Cardiac muscle cell (in vitro differentiated cells and primary cell): Measurements from ENCODE around the gene RRAD. TPM values are rescaled to one million over a fixed set of nuclear protein-coding genes. Genes with fewer than 3 reads are reported as not detected.

ENCODE experiments used
- DNase-seq, 2 donors: peaks; one replicate each; pipeline versions ENCODE4 v3.0.0 to v3.0.0-alpha.2; 2010 to 2017; ENCODE audit warnings: low read depth in 1 of 2, low spot score in 1 of 2
- H3K27ac ChIP-seq: fragments of 200-600 bp; sonication (generic); 2 replicates; pipeline ENCODE4 v1.5.1; 2016
- H3K27me3 ChIP-seq: fragments of 200-600 bp; sonication (generic); 2 replicates; pipeline ENCODE4 v1.6.0; 2016; ENCODE audit warnings: control low read depth
- H3K36me3 ChIP-seq: fragments of 200-600 bp; sonication (generic); 2 replicates; pipeline ENCODE4 v1.5.1; 2016; ENCODE audit warnings: control low read depth
- H3K4me1 ChIP-seq: fragments of 200-600 bp; sonication (generic); 2 replicates; pipeline ENCODE4 v1.8.1; 2017; ENCODE audit warnings: low read depth, mild to moderate bottlenecking, mixed run types
- H3K4me3 ChIP-seq: fragments of 200-600 bp; sonication (generic); 2 replicates; pipeline ENCODE4 v1.5.1; 2016; ENCODE audit warnings: mild to moderate bottlenecking
- H3K9me3 ChIP-seq: fragments of 200-600 bp; sonication (generic); 2 replicates; pipeline ENCODE4 v1.5.1; 2017; ENCODE audit warnings: low read depth, mild to moderate bottlenecking, control low read depth
- polyA plus RNA-seq: library from polyadenylated mRNA; unstranded; fragments of >200 nt; fragmentation: Nextera tagmentation; extraction: Ambion mirVana; gene quantifications from 2 replicates; pipeline ENCODE4 v1.2.1, GENCODE V29; 2016
- total RNA-seq: library from RNA; depleted of rRNA; stranded (reverse); fragments of >200 nt; gene quantifications from 2 replicates; pipeline ENCODE4 v1.2.3, GENCODE V29; 2016
- TF ChIP-seq, protein P1 (sequence below): IDR thresholded peaks from 2 replicates; pipeline ENCODE4 v1.5.1; 2012; ENCODE audit warnings: low read depth, mild to moderate bottlenecking, low read length

Gene RRAD
- total and polyA plus RNA-seq, 2 experiments from 2014 or later = 73.8 to 246 TPM

DNA sequence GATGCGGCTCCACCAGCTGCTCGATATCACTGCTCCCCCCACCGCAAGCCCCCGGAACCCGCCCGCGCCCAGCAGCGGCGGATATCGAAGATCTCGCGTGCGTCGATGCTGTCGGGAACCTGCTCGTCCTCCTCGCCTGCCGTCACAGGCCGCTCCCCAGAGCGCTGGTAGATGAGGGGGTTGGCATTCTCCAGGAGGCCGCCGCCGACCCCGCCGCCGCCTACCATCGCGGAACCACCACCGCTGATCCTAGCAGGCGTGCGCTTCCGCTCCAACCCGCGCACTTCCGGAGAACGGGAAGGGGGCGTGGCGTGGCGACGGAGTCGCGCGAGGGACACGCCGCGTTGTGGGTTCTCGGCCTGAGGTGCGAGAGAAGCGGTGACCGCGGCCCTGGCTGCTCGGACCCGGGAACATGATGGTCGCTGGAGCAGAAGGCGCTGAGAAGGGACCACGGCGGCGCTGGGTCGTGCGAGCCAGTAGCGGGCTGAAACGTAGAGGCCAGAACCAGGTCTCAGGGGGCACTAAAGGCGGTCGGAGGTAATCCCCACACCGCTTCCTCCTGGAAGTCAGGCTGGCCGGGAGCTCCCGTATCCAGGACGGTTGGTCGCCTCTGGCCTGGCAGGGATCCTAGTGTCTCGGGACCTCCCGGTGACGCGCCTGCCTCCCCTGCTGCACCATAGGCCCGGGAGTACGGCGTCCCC is 9.0 kb upstream of the RRAD start, which contains the start of gene CIAO2B:
Gene CIAO2B (minus strand): TSS at position 265 of the 701 bp plus-strand sequence. CDS start 38 bp downstream, at position 227.
- H3K27me3 ChIP-seq = no peaks in the 10 kb centered on the region
- H3K4me3 ChIP-seq = peak within 1 kb of the TSS; percentile 62
- peaks cover 27% of the 10 kb centered on the region for H3K4me1 ChIP-seq
- H3K36me3 ChIP-seq = peaks cover 5% of the 10 kb centered on the region
- TF ChIP-seq, protein P1, sequence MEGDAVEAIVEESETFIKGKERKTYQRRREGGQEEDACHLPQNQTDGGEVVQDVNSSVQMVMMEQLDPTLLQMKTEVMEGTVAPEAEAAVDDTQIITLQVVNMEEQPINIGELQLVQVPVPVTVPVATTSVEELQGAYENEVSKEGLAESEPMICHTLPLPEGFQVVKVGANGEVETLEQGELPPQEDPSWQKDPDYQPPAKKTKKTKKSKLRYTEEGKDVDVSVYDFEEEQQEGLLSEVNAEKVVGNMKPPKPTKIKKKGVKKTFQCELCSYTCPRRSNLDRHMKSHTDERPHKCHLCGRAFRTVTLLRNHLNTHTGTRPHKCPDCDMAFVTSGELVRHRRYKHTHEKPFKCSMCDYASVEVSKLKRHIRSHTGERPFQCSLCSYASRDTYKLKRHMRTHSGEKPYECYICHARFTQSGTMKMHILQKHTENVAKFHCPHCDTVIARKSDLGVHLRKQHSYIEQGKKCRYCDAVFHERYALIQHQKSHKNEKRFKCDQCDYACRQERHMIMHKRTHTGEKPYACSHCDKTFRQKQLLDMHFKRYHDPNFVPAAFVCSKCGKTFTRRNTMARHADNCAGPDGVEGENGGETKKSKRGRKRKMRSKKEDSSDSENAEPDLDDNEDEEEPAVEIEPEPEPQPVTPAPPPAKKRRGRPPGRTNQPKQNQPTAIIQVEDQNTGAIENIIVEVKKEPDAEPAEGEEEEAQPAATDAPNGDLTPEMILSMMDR = no peak
- H3K9me3 ChIP-seq = no peaks in the 10 kb centered on the region
- H3K27ac ChIP-seq = peak within 1 kb of the TSS; percentile 83
- peak; percentile 87 to 90 for DNase-seq

DNA sequence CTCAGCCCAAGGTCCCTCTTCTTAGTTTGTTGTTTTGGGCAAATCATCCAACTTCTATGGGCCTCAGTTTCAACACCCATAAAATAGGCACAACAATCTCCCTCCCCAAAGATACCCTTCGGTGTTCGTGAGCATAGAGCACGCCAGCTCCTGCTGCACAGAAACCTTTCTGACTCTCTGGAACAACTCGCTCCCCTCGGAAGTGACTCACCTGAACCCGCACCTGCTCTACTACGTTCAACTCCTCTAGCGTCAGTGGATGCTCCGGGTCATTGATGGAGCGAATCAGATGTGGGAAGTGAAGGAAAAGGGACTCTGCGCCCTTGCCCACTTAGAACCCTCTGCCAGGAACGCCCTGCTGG is 8.4 kb upstream of the RRAD start:
- no peaks in the 10 kb centered on the region for H3K27me3 ChIP-seq
- H3K36me3 ChIP-seq = peaks cover under 1% of the 10 kb centered on the region
- DNase-seq = no peak
- TF ChIP-seq, protein P1 = no peak
- H3K9me3 ChIP-seq = no peaks in the 10 kb centered on the region
- peaks cover 27% of the 10 kb centered on the region for H3K4me1 ChIP-seq
- peak overlapping the region; percentile 62 for H3K4me3 ChIP-seq
- no peak overlapping the region for H3K27ac ChIP-seq

DNA sequence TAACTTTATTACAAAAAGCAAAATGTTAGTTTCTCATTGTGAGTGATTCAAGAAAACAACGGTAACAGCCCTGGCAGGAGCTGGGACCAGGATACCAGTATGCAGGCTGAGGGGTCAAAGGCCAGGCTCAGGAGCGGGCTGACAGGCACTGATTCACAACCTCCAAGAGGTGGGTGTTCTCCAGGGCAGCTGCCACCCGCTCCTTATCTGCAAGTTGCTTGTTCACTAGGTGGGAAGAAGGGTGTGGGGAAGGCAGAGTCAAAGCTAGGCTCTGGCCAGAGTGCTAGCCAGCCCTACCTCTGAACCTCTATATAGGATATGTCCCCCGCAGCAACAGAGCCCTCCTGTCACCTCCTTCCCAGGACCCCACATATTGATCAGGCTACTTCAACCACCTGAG is 6.7 kb upstream of the RRAD start:
- no peaks in the 10 kb centered on the region for H3K9me3 ChIP-seq
- no peak for DNase-seq
- peak overlapping the region; percentile 34 for H3K27ac ChIP-seq
- H3K4me3 ChIP-seq = no peak overlapping the region
- H3K4me1 ChIP-seq = peaks cover 33% of the 10 kb centered on the region
- TF ChIP-seq, protein P1 = no peak
- H3K27me3 ChIP-seq = no peaks in the 10 kb centered on the region
- H3K36me3 ChIP-seq = no peaks in the 10 kb centered on the region

DNA sequence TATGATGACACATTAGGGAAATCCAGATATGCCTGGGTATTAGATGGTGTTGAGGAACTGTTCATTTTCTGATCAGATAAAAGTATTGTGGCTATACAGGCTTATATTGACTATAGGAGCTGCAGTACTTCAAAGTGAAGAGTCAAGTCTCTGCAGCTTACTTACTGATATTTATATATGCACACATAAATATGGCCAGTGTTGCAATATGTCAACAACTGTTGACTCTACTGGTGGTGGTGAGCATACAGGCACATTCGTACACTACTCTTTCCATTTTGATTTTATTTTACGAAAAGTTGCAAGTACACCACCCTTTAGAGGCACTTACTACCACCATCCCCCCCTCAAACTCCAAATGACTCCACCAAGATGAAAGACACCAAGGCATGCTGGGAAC is 6.3 kb upstream of the RRAD start:
- H3K9me3 ChIP-seq = no peaks in the 10 kb centered on the region
- DNase-seq = no peak
- H3K36me3 ChIP-seq = no peaks in the 10 kb centered on the region
- H3K27me3 ChIP-seq = no peaks in the 10 kb centered on the region
- TF ChIP-seq, protein P1 = no peak
- H3K4me3 ChIP-seq = no peak overlapping the region
- peaks cover 37% of the 10 kb centered on the region for H3K4me1 ChIP-seq
- H3K27ac ChIP-seq = no peak overlapping the region

DNA sequence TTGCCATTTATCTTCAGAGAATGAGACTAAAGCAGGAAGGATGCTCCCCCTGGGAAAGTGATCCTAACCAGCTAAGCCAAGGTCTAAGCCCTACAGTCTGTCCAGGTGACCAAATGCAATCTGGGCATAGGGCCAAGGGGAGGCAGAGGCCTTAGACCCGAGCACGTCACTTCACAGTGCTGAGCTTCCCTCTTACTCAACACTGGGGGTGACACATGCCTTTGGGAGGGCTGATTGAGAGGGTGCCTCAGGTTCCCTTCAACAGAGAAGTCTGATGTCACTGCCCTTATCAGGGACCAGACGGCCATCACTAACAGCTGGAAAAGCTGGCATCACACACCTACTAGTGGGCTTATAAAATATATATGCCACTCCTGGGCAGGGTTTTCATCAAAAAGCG is 4.9 kb upstream of the RRAD start:
- Histone ChIP-seq H3K27ac (peak overlapping the region; percentile 74), H3K4me1 (peaks cover 37% of the 10 kb centered on the region), H3K4me3 (no peak overlapping the region), H3K9me3 (no peaks in the 10 kb centered on the region), H3K36me3 (no peaks in the 10 kb centered on the region), H3K27me3 (no peaks in the 10 kb centered on the region)
- TF ChIP-seq, protein P1 = no peak
- peak; percentile 52 to 60 for DNase-seq
